ENCODE measurements around the gene GNAS.

DNA sequence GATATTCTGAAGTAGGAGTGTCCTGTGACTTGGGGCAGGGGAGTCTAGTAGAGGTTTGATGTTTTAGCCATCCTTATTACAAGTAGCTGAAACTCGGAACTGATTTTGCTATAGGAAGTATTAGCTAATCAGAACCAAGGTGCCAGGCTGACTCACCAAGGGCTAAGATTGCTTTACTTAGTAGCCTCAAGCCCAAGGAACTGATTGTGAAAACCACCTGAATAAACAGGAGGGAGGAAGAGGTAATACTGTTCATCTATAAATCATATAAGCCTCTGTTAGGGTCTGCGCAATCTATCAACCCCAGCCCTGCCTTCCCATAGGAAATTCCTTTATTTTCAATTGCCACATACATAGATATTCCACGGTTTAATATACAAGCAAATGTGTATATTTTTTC is 54.4 kb downstream of the GNAS start:
- TF ChIP-seq, protein P1, sequence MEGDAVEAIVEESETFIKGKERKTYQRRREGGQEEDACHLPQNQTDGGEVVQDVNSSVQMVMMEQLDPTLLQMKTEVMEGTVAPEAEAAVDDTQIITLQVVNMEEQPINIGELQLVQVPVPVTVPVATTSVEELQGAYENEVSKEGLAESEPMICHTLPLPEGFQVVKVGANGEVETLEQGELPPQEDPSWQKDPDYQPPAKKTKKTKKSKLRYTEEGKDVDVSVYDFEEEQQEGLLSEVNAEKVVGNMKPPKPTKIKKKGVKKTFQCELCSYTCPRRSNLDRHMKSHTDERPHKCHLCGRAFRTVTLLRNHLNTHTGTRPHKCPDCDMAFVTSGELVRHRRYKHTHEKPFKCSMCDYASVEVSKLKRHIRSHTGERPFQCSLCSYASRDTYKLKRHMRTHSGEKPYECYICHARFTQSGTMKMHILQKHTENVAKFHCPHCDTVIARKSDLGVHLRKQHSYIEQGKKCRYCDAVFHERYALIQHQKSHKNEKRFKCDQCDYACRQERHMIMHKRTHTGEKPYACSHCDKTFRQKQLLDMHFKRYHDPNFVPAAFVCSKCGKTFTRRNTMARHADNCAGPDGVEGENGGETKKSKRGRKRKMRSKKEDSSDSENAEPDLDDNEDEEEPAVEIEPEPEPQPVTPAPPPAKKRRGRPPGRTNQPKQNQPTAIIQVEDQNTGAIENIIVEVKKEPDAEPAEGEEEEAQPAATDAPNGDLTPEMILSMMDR (IDR thresholded peaks at IDR 0.05): no peak
- TF ChIP-seq POLR2A (IDR thresholded peaks at IDR 0.05) (no peak), EP300 (IDR thresholded peaks at IDR 0.05) (no peak), POLR2AphosphoS5 (IDR thresholded peaks at IDR 0.05) (no peak)

Data from suprapubic skin (tissue), 4 donors.